NCI-H774 (cell line): ENCODE data around the gene GPX5.
"Not testable (repeated sequence)": the region's sequence is repeated elsewhere in the genome, so short reads cannot be mapped to it uniquely, and the experiment has no call there.

Experiments used
- DNase-seq: peaks from one replicate; lab custom pipeline; 2025; lab: John Stamatoyannopoulos, UW

GPX5 gene

DNA sequence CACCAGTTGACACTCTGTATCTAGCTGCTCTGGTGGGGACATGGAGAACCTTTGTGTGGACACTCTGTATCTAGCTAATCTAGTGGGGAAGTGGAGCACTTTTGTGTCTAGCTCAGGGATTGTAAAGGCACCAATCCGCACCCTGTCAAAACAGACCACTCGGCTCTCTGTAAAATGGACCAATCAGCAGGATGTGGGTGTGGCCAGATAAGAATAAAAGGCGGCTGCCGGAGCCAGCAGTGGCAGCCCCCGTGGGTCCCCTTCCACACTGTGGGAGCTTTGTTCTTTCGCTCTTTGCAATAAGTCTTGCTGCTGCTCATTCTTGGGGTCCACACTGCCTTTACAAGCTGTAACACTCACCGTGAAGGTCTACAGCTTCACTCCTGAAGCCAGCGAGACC lies 13.3 kb upstream of the GPX5 start:
- not testable (repeated sequence) for DNase-seq

DNA sequence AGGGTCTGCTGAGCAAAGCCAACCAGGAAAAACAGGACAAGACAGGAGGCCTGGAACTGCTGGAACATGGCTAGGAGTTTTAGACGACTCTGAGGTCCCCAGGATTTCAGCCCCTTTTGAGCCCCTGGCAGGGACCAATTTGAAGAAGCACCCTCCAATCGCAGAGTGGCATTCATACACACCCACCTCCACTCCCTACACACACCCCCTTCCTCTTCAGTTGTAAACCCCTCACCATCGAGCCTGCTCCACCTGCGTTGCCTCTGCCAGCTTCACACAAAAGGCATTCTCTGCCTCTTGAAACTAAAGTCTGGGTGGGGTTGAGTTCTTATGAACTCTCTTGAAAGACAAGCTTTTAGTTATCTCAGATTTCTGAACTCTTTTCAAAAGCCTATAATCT lies 10.0 kb upstream of the GPX5 start, which contains the start of gene GPX6:
Gene GPX6, minus strand, starts transcription at position 118 of the 400 bp plus-strand sequence. Its CDS starts 50 bp downstream, at position 68.
- DNase-seq: no peak

DNA sequence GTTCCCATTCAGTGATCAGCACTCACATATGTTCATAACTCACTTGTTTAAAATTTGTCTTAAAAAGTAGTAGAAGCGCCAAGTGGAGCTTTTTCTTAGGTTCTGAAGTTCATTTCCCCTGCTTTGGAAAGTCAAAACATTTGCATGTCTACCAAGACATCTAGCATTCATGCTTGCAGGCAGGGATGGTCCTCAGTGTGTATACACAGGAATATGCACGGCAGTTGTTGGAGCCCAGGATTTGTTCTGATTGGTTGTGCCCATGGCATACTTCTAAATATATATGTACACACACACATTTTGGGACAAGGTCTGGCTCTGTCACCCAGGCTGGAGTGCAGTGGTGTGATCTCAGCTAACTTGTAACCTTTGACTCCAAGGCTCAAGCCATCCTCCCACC lies 7.7 kb upstream of the GPX5 start:
- DNase-seq: no peak

DNA sequence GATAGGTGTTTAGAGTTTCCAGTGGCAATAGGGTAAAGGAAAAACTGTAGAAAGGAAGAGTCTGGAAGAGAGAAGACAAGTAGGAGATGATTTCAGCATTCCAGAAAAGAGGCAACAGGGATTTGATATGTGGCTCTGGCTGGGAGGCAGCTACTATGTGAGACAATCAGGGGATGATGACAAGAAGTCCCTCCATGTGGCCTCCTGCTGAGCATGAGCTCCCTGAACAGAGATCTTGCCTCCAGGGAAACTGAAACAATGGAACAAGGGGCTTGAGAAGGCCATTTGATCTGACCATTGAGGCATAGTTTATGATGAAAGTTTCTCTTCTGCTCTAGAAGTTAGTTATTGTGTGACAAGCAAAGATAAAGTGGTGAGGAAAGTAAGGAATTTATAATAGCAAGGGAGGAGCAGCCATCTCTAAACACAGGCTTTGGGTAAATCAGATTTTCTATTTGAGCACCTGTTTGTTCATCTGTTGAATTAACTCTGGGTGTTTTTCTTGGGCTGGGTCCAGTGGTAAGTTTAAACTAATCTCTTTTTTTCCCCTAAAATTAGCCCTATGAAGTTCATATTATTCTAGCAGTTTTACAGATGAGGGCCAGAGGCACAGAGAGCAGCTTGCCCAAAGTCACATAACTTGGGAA lies 3.0 kb upstream of the GPX5 start:
- no peak for DNase-seq

DNA sequence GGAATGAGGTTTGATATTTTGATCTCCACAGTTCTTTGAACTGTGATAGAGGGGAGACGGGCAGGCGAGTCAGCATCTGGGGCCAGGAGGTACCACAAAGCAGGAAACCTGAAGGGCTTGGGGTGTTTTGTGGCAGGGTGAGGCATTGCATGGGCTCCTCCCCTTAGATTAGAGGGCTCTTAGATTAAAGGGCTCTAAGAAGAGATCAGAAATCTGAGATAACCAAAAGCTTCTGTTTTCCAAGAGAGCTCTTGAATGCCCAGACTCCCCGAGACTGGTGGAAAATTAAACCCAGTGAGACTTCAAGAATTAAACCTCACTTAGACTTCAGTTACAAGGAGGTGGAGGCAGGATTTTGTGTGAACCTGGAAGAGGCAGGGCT lies 2.4 kb upstream of the GPX5 start:
- DNase-seq: no peak

DNA sequence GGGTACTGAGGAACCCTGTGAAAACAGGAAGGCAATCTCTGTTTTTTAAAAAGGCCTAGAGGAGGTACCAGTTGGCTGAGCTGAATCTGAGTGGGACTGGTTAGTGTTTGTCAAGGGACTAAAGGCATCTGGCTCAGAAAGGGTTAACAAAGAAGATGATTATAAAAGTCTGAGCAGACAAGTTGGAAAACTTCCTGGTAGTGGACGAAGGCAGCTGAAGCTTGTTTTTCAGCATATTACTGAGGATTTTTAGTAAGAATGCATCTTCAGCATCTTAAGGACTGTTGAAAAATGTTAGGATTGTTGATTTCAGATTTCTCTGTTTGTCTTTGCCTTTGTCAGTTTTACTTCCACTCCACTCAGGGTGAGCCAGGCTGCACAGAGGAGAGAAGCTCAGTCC lies 5.1 kb downstream of the GPX5 start:
- DNase-seq: no peak

DNA sequence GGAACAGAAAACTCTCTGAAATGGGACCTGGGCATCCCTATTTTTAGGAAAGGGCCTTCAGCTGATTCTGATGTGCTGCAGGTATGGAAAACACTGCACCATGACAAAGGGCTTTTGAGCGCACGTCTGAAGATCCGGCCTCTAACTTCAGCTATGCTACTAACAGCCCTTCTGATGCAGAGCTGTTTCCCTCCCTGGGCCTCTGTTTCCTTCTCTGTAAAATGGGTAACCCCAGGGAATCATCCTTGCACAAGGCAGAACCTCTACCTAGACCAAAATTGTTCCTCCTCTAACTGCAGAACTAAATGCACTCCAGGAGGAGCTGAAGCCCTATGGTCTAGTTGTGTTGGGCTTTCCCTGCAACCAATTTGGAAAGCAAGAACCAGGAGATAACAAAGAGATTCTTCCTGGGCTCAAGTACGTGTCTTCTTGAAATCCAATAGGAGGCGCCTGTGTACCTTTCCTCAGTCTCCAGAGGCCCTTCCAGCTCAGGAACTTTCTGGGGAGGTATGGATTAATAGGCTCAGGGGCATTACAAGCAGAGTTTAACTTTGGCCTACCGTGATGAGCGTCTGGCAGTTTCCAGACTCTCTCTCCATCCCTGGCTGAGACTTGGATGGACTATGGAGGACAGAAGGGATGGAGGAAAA lies 5.9 kb downstream of the GPX5 start:
- DNase-seq: no peak

DNA sequence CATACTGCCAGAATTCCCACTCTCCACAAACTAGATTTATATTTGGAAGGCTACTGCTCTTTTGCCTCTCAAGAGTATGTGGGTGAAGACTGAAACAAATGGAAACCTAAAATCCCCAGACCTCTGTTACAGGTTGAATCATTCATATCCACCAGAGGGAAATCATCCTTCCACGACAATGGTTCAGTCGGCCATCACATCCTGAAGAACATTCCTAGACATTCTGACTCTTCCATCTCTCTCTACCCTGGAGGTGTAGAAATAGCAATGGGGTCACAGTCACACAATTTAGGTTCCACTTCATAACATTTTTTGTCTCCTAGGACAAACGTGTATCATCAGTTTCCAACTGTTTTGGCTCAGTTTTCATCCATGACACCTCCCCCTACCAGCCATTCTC lies 8.6 kb downstream of the GPX5 start:
- no peak for DNase-seq

DNA sequence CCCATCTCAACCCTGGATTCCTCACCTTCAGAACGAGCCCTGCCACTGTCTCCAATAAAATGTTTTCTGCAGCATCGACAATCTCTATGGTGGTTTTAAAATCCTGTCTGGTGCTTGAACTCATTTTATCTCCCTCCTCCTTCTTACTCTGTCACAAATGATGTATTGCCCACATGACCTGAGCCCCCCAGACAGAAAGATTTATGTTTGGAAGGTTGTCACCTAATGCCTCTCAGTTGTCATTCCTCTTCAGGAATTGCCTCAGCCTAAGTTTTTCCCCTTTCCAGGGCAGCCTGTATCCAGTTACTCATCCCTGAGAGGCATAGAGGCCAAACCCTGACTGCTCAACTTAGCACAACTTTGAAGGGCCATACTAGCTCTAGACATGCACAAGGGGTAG lies 9.2 kb downstream of the GPX5 start:
- no peak for DNase-seq

DNA sequence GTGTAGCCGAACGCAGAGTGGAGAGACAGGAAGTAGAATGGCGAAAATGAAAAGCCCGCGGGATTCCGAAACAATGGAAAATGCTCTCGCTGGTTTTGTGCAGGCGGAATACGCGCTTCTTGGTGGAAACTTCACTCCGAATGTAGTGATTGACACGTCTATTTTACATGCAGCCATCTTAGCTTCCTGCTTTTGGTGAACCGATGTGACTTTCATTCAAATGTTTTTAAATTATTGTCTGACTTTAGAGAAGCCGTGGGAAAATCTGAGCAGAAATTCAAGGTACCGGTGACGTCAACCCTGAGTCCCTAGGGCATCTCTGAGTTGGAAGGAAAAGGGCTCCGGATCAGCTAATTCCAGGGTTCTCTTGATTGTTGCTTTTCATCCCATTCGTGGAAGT lies 11.4 kb downstream of the GPX5 start:
- DNase-seq: no peak

DNA sequence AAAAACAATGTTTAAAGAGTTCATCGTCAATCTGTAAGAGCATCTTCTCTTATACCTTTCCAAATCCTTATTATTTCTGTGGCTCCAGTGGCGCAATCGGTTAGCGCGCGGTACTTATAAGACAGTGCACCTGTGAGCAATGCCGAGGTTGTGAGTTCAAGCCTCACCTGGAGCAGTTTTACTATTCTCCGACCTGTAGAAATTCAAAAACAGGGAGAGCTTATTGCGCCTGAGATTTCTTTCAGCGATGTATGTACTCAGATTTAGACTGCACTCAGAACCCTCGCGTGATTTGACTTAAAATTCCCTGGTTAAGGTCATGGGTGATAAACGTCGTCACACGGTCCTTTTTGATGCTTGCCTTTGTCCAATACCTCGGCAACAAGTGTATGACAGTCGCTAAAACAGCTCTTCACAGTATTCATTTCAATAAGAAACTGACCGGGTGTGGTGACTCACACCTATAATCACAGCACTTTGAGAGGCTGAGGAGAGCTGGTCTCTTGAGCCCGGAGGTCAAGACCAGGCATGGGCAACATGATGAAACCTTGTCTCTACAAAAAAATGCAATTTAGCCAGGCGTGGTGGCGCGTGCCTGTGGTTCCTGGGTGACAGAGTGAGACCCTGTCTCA lies 11.9 kb downstream of the GPX5 start:
- peak; percentile 60 for DNase-seq

DNA sequence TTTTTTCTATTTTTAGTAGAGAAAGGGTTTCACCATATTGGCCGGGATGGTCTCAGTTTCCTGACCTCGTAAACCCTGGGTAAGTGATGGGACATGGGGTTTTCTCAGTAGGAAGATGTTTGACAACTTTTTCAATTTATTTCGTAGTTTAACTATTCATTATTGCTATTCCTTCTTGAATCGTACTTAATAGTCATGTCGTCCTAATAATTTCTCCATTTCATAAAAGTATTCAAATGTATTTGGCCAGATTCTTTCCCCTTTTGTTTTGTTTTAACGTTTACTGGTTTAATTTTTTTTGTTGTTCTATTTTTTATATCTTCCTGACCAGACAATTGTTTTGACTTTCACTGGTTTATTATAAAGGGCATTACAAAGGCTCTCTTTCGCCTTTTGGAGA lies 16.3 kb downstream of the GPX5 start:
- DNase-seq: no peak

DNA sequence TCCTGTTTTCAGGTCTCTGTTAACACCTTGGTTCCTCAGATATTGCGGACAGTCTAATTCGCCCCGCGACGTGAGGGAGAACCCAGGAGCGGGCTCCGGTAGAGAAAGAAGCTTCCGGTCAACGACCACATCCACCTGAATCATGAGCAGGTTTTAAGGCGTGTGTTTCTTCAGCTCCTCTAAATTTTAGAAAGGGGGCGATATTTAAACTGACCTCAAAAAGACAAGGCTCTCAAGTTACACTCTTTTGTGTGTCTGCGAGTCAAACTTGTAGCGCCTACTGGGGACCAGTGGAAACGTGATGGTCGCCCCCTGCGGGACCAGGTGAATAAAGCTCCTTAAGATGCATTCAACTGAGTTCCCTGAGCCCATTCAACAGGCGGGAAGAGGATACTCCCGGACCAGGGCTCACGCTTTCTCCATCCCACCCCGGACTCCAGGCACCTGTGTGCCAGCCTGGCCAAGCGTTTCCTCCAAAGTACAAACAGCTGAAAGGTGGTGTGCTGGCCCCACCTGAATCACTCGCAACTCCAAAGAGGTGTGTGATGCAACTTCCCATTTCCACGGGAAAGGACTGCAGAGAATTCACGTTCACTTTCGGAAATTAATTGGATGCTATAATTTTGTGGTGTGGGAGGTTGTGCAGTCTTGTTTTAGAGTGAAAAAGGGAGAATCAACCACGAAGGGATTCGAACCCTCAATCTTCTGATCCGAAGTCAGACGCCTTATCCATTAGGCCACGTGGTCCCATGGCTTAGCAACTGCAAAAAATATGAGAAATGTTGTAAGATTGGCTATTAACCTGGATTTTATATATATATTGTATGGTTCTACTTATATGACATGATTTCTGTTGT lies 17.0 kb downstream of the GPX5 start:
- DNase-seq: peak; percentile 73

DNA sequence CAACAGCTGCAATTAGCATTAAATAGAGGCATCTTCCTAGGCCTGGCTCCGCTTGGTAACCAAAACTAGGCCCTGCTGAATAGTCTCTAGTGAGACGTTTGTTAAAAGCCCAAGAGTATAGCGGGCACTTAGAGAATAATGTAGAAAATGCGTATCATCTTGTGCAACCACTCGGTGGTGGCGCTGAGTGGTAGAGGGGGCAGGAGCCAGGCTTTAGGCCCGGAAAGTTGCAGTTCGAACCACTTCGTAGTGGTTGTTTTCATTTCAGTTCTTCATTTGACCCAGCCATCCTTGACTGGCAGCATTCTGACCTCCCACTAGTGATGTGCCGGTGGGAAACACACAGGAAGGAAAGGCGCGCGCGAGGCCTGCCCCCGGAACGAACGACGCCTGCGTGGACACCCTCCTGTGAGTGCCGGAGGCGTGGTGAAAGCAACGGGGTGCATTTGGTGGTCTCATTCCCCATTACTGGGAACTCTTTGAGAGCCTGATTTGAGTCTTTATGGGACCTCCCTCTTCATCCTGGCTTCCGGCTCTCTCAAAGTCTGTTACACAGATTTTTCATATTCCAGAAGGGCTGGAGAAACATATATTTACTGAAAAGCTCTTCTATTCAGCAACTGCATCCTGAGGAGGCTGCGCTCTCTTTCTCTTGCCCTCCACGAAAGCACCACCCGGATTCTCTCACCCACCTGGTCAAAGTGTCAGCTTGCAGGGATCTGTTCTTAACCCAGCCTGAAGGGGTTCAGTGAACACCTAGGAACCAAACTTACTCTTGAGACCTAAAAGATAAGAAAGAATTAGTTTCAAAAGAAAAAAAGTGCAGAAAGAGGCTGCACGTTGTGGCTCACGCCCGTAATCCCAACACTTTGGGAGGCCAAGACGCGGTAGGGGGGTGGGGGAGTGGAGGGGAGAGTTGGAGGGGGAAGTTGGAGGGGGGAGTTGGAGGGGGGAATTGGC lies 18.2 kb downstream of the GPX5 start:
- no peak for DNase-seq

DNA sequence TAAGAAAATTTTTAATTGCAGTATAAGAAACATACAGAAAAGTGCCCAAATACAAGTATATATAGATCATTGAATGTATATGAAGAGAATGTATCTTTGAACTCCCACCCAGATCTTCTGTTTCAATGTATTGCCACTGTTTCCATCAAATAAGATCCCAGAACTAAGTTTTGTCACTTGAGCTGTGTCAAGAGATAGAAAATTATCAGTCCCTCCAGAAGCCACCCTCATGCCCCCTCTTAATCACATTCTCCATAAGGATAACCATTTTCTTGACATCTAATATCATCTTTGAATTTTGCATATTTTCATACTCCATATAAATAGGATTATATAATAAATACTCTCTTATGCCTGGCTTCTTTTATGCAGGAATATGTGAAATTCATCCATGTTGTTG lies 20.3 kb downstream of the GPX5 start:
- DNase-seq: no peak

DNA sequence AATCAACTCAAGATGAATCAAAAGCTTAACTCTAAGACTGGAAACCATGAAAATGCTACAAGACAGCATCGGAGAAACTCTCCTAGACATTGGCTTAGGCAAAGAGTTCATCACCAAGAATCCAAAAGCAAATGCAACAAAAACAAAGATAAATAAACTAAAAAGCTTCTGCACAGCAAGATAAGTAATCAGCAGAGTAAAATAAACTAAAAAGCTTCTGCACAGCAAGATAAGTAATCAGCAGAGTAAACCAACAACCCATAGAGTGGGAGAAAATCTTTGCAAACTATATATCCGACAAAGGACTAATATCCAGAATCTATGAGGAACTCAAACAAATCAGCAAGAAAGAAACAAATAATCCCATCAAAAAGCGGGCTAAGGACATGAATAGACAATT lies 21.3 kb downstream of the GPX5 start:
- not testable (repeated sequence) for DNase-seq

DNA sequence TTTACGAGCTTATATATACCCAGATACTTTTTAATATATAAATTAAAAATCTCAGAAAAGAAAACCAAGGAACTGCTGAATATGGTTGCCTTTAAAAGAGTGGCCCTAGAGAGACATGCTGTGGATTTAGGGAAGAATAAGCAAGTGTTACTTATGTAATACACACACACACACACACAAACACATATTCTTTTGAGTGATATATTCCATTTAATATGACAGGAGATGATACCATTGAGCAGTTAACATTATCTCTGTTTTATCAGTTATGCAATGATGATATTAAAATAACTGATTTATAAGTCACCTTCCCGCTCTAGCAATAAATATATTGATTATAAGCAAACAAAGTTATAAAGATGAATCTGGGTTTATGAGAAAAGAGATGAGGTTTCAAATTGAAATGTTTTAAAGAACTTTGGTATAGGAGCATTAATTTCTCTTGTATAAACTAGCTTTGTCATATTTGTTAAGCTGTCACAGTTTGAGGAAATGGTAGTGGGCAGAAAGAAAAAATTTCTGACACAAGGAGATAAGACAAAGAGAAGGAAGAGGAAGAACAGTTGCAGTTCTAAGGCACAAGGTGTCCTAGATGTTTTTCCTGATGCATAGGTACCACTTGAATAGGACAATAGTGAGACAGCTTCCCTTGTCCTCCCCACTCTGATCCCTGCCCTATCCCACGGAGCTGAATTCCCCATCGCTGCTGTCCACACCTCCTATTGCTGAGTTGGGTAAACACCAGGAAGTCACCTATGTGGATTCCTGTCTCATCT lies 26.4 kb downstream of the GPX5 start:
- no peak for DNase-seq

DNA sequence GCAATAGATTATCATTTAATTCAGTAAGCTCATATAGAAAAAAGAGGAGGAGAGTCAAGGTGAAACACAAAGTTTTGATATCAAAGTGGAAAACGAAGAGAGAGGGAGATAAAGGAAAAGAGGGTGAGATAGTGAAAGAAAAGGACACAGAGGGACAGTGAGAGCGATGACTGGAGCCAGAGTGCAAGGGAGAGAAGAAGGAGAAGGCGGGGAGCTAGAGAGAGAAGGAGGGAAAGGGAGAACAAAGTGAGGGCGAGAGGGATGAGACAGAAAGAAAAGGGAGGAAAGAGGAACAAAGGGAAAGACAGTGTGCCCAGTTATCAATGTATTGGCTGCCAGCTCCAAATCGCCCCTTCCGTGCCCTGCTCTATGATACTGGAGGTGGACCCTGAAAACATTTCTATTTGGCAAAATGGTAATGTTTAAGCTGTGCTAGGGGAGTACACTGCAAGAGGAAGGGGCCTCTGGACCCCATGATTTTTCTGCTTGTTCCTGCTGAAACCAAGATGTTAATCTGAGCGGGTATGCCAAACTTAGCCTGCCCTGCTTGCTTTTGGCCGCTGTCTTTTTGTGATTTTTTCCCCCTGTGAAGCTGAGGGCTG lies 27.8 kb downstream of the GPX5 start:
- DNase-seq: no peak

DNA sequence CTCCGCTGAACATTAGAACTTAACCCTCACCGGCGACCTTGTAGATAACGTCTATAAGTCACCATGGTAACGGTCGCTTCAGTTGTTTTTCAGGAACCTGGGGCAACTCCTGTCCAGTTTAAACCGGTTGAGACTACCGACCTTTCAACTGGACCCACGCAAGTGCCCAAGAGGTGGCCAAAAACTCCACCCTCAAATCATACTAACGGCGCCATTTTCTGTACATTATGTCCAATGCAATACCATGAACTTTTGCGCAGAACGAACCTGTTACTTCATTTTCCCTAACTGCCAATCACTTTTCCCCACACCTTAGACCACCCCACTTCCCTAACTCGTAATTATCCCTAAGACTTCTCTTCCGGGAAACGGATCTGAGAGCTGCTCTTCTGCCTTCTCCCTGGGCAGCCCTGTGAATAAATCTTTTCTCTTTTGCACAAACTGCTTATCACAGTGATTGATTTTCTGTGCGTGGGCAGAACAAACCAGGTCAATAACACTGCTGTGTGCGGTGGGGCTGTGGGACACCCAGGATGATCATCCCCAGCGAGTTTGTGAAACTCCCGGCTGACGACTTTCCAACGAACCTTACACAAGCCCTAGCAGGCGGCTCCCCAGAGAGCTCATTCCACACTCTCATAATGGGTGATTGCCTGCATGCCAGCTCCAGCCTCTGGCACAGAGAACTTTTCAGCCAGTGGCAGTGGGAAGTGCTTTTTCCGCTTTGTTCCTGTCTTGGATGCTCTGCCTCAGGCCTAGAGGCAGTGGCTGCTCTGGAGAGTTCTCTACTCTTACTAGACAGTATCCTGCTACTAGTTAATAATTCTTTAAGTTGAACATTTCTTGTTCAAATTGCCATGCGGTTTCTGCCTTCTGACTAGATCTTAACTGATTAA lies 28.6 kb downstream of the GPX5 start:
- no peak for DNase-seq
